DLD1 (cell line): Measurements from ENCODE around the gene N4BP2.
"Not testable (repeated sequence)": the region's sequence is repeated elsewhere in the genome, so short reads cannot be mapped to it uniquely, and the experiment has no call there.

Experiments used
- in situ Hi-C: cut with HindIII; loops from 2 replicates; pipeline ENCODE4 v1.10.0; 2017; ENCODE audit warnings: low sequenced_read_pairs

Gene N4BP2

GRCh38 chr4:40086421-40086820 is 29.8 kb downstream of the N4BP2 start:
- in situ Hi-C loops, result no loop called here

- in situ Hi-C loops, result no loop called here
Observed at GRCh38 chr4:40087799-40088366, 31.2 kb downstream of the N4BP2 start.

DNA sequence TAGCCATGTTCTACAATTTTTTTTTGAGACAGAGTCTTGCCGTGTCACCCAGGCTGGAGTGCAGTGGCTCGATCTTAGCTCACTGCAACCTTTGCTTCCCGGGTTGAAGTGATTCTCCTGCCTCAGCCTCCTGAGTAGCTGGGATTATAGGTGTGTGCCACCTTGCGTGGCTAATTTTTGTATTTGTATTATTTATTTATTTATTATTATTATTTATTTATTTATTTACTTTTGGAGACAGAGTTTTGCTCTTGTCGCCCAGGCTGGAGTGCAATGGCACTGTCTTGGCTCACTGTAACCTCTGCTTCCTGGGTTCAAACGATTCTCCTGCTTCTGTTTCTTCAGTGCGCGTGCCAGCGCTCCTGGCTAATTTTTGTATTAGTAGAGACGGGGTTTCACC is 36.8 kb downstream of the N4BP2 start:
- in situ Hi-C loops, result not testable (repeated sequence)

- in situ Hi-C loops, result no loop called here
Observed at GRCh38 chr4:40099010-40099409, 42.4 kb downstream of the N4BP2 start.

- in situ Hi-C loops, result not testable (repeated sequence)
Observed at GRCh38 chr4:40107150-40107549, 50.5 kb downstream of the N4BP2 start.

DNA sequence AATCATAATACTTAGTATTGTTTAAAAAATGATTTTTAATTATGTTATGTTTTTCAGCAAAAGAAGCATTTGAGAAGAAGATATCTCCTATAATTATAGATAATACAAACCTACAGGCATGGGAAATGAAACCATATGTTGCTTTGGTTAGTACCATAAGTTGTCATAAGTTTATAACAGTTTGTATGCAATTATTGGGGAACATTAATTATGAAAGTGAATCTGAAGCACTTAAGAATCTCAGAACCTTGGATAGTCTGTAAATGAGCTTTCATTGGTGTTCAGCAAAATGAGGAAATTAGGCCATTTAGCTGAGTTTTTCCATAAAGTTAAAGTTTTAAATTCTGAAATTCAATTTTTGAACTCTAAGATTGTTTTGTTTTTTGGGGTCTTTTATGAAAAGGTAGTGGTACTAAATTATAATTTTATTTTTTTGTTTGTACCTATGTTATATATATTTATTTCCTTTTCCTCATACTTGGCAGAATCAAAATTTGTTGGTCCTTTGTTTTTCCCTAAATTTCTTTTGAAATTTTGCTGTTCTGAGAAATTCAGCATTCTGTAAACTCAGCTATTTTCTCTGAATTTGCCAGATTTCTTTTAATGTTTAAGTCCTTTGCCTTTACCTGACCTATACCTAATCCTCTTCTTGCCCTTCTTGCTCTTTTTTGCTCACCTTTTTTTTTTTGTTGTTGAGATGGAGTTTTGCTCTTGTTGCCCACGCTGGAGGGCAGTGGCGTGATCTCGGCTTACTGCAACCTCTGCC is 55.6 kb downstream of the N4BP2 start:
- in situ Hi-C loops, result no loop called here

DNA sequence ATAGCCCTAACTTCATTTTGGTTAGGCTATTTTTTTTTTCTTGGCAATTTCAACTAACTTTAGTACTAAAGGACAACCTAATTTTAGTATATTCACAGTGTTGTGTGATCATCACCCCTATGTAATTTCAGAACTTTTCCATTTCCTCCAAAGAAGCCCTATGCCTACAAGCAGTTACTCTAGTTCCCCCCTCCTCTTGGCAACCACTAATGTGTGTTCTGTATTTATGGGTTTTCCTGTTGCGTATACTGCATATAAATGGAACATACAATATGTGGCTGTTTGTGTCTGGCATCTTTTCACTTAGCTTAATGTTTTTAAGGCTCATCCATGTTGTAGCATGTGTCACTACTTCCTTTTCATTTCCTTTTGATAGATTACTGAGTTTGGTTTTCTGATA is 57.6 kb downstream of the N4BP2 start:
- in situ Hi-C loops, result no loop called here

DNA sequence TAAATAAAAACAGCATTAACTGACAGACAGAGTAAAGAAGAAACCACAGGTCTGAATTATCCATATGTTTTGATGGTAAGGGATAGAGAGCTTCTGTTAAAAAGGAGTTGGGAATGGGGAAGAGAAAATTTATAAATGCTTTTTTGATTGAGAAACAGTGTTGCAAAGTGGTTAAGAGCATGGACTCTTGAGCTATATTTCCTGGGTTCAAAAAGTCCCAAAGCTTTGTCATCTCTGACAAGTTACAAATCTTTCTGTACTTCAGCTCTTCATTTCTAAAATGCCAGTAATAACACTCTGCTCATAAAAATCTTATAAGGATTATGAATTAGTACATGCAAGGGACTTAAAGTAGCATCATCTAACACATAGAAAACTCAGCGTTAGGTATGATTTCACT is 62.2 kb downstream of the N4BP2 start:
- in situ Hi-C loops, result no loop called here

- in situ Hi-C loops, result no loop called here
Observed at GRCh38 chr4:40119344-40119743, 62.7 kb downstream of the N4BP2 start.

DNA sequence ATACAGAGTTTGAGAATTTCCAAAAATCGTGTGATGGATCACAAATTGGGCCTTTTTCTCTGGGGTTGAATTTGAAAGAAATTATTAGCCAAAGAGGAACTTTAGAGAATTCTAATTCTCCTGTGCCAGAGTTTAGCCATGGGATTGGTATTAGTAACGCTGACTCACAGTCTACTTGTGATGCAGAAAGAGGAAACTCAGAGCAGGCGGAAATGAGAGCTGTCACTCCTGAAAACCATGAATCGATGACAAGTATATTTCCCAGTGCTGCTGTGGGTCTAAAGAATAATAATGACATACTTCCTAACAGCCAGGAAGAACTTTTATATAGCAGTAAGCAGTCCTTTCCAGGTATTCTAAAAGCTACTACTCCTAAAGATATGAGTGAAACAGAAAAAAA is 64.9 kb downstream of the N4BP2 start:
- in situ Hi-C loops, result no loop called here

GRCh38 chr4:40122941-40123340 is 66.3 kb downstream of the N4BP2 start:
- in situ Hi-C loops, result no loop called here

DNA sequence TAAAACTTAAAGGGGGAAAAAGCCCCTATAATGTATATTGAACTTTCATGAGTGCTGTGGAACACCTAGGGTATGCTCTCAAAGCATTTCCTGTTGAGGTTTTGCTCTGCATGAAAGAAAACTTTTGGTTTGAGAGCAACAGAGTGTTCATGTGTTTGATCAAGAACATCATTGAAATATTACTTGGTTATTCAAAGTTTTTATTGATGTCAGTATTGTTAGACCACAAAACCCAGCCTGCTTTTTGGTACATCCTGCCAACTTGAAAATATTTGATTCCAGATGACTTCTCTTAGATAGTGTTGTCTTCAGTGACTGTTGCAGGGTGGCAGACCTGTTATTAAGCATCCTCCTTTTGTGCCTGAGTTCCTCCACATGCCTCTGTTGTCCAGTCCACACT is 68.0 kb downstream of the N4BP2 start:
- in situ Hi-C loops, result no loop called here

DNA sequence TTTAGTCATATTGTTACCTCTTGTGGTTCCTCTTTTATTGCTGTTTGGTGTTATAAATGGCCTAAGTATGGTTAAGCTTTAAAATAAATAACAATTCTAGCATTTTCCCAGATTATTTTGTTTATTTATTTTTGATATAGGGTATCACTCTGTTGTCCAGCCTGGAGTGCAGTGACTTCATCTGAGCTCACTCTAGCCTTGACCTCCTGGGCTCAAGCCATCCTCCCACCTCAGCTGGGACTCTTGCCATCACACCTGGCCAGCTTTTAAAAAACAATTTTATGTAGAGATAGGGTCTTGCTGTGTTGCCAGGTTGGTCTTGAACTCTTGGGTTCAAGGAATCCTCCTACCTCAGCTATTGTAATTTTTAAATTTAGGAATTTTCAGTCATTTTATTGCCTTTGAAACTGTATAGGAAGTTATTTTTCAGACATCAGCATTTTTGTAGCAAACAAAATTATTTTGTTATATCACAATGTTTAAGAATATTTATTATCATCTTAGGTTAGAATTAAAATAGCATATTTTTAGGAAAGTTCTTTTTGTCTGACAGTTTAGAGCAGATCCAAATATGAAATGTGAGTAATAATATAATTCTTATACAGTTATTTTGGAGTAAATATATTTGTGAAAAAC is 73.9 kb downstream of the N4BP2 start:
- in situ Hi-C loops, result no loop called here

GRCh38 chr4:40132816-40133215 is 76.2 kb downstream of the N4BP2 start:
- in situ Hi-C loops, result no loop called here

- in situ Hi-C loops, result no loop called here
Observed at GRCh38 chr4:40134206-40134917, 77.7 kb downstream of the N4BP2 start.

- in situ Hi-C loops, result not testable (repeated sequence)
Observed at GRCh38 chr4:40136202-40136601, 79.6 kb downstream of the N4BP2 start.

DNA sequence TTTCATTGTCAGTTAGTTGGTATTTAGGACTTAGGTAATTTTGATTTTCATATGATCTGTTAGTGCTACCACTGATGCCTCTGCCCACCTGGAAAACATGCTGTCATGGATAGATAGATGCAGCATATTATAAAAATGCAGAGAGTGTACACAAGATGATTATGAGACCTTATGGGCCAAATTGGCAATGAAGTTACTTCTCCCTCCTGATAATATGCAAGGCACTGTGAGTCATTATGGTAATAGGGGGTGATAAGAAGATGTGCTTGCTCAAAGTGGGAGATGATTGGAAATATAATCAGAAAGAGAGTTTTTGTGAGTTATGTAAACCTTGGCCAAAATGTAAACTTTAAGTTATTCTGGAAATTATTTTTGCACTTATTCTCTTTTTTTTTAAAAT is 83.5 kb downstream of the N4BP2 start:
- in situ Hi-C loops, result no loop called here

- in situ Hi-C loops, result not testable (repeated sequence)
Observed at GRCh38 chr4:40140597-40140996, 83.9 kb downstream of the N4BP2 start.

DNA sequence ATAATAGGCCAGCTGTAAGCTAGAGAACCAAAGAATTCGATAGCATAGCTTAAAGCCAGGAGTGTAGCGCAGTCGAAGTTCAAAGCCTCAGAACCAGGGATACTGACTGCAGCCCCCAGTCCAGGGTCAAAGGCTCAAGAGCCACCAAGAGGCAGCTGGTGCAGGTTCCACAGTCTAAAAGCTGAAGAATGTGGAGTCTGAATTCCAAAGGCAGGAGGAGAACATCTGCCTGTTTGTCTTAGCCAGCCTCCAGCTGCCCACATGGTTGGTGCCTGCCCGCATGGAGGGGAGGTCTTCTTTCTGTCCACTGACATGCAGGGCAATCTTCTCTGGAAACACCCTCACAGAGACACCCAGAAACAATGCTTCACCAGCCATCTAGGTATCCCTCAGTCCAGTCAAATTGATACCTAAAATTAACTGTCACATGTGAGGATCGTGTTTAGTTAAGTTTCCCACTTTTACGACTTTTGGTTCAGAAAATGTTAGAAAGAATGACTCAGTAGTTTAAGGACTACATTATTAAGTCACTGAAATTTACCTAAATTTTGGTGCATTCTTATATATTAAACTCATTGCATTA is 87.4 kb downstream of the N4BP2 start:
- in situ Hi-C loops, result no loop called here

DNA sequence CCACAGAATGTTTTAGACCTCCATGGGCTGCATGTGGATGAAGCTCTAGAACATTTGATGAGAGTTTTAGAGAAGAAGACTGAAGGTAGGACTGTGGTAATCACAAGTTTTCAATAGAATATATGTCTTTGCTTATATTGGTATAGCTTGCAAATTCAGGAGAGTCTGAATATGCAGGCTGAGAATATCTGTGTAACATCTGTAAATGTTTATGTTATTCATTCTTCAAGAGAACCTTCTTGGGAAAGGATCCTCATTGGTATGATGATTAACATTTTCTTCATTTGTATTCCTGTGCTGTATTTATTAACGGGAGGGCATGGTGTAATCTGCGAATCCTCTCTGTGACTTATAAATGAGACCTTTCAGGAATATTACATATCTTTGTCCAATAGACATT is 88.1 kb downstream of the N4BP2 start:
- in situ Hi-C loops, result no loop called here

DNA sequence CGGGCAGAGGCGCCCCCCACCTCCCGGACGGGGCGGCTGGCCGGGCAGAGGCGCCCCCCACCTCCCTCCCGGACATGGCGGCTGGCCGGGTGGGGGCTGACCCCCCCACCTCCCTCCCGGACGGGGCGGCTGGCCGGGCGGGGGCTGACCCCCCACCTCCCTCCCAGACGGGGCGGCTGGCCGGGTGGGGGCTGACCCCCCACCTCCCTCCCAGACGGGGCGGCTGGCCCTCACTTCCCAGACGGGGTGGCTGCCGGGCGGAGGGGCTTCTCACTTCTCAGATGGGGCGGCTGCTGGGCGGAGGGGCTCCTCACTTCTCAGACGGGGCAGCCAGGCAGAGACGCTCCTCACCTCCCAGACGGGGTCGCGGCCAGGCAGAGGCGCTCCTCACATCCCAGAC is 90.8 kb downstream of the N4BP2 start:
- in situ Hi-C loops, result not testable (repeated sequence)
